Esophagus squamous epithelium (tissue), 4 donors: ENCODE data around the gene CREB3L2.
"Not testable (repeated sequence)": the region's sequence is repeated elsewhere in the genome, so short reads cannot be mapped to it uniquely, and the experiment has no call there.

ENCODE experiments used
- POLR2A ChIP-seq, 4 donors: fragments of 450-650 bp; IDR thresholded peaks; one replicate each; pipeline ENCODE4 v1.6.1; 2017; ENCODE audit warnings: antibody characterized with exemption in 4 of 4, mild to moderate bottlenecking in 4 of 4, moderate library complexity in 3 of 4
- TF ChIP-seq, protein P1 (sequence below), 6 experiments: fragments of 450-650 bp in 4 of 6; fragments of 200-600 bp in 2 of 6; sonication (generic) in 2 of 6; IDR thresholded peaks; one replicate each; pipeline ENCODE4 v1.5.1; 2016 to 2019; ENCODE audit warnings: antibody characterized with exemption in 6 of 6, mild to moderate bottlenecking in 4 of 6, moderate library complexity in 4 of 6

DNA sequence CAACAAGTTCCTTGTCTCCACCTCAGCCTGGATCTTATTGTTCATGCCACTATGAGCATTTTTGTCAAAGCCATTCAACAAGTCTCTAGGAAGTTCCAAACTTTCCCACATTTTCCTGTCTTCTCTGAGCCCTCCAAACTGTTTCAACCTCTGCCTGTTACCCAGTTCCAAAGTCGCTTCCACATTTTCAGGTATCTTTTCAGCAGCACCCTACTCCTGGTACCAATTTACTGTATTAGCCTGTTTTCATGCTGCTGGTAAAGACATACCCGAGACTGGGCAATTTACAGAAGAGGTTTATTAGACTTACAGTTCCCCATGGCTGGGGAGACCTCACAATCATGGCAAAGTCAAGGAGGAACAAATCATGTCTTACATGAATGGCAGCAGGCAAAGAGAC lies 168.9 kb downstream of the CREB3L2 start:
- TF ChIP-seq, protein P1, sequence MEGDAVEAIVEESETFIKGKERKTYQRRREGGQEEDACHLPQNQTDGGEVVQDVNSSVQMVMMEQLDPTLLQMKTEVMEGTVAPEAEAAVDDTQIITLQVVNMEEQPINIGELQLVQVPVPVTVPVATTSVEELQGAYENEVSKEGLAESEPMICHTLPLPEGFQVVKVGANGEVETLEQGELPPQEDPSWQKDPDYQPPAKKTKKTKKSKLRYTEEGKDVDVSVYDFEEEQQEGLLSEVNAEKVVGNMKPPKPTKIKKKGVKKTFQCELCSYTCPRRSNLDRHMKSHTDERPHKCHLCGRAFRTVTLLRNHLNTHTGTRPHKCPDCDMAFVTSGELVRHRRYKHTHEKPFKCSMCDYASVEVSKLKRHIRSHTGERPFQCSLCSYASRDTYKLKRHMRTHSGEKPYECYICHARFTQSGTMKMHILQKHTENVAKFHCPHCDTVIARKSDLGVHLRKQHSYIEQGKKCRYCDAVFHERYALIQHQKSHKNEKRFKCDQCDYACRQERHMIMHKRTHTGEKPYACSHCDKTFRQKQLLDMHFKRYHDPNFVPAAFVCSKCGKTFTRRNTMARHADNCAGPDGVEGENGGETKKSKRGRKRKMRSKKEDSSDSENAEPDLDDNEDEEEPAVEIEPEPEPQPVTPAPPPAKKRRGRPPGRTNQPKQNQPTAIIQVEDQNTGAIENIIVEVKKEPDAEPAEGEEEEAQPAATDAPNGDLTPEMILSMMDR (IDR thresholded peaks at IDR 0.05), result not testable (repeated sequence)
- not testable (repeated sequence) for TF ChIP-seq POLR2A (IDR thresholded peaks at IDR 0.05)
